ENCODE data around the gene NELFE.
"Not testable (repeated sequence)": the region's sequence is repeated elsewhere in the genome, so short reads cannot be mapped to it uniquely, and the experiment has no call there.

The NELFE gene

DNA sequence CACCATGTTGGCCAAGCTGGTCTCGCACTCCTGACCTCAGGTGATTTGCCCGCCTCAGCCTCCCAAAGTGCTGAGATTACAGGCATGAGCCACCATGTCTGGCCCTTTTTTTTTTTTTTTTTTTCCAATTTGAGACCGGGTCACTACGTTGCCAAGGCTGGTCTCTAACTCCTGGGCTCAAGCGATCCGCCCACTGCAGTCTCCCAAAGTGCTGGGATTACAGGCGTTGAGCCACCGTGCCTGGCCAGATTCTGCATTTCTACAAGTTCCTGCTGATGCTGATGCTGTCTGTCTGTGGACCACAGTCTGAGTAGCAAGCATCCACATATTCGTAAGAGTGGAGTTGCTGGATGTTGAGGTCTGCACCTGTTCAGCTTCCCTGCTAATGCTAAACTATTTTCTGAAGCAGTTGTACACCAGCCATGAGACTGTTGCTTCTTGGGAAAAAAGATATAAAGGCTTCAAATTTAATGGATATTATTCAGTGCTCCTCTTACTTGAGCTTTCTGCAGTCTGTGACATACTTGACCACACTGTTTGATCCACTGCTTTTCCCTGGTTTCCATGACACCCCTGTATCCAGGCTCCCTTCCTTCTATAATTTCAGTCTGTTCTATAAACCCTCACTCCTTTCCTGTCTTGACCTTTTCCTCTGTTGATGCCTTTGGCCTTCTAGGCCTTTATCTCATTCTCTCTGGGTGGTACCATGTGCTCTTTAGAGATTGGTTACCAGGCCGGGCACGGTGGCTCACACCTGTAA, 46.8 kb downstream of the NELFE start:
- no peak for DNase-seq

DNA sequence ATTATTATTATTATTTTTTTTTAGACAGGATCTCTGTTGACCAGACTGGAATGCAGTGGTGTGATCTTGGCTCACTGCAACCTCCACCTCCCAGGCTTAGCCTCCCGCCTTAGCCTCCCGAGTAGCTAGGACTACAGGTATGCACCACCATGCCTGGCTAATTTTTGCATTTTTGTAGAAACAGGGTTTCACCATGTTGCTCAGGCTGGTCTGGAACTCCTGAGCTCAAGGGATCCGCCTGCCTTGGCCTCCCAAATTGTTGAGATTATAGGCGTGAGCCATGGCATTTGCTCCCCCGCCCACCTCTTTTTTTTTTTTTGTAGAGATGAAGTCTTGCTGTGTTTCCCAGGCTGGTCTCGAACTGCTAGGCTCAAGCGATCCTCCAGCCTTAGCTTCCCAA, 49.5 kb downstream of the NELFE start:
- DNase-seq = not testable (repeated sequence)

DNA sequence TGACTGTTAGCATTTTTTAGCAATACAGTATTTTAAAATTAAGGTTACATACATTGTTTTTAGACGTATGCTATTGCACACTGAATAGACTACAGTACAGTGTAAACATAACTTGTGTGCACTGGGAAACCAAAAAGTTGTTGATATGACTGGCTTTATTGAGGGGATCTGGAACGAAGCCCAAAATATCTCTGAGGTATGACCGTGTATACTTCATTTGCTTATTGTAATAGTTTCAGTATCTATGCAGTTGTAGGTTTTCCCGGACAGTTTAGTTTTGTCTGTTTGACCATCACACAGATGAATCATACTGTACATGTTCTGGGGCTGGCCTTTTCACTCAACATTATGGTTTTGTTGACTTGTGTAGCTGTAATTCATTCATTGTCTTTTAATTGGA, 50.0 kb downstream of the NELFE start:
- DNase-seq = no peak

- DNase-seq = not testable (repeated sequence)
Measured at GRCh38 chr6:31908255-31908654, 50.5 kb downstream of the NELFE start.

GRCh38 chr6:31907158-31907813, 51.5 kb downstream of the NELFE start:
- no peak for DNase-seq

DNA sequence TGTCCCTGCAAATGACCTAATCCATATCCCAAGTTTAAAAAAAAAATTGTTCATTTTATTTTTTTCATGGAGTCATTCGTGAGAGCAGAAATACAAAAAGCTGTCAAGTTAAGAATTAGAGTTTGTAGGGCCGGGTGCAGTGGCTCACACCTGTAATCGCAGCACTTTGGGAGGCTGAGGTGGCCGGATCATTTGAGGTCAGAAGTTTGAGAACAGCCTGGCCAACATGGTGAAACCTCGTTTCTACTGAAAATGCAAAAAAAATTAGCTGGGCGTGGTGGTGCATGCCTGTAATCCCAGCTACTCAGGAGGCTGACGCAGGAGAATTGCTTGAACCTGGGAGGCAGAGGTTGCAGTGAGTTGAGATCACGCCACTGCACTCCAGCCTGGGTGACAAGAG, 52.0 kb downstream of the NELFE start:
- not testable (repeated sequence) for DNase-seq

DNA sequence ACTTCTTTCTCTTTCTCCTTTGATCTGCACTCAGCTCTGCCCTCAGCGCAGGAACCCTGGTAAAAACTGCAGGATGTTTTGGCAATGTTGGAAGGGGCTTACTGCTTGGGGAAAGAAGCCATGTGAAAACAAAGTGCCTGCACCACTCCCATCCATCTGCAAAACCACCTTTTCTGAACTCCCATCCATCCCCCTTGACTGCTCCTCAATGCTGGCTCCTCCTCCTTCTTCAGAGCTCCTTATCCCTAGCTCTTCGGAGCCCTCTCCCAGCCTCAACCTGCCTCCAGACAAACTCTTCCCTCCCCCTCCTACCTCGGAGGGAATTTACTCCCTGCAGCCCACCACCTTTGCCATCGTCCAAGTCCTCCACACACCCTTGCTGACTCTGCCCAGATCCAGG, 52.6 kb downstream of the NELFE start:
- no peak for DNase-seq

DNA sequence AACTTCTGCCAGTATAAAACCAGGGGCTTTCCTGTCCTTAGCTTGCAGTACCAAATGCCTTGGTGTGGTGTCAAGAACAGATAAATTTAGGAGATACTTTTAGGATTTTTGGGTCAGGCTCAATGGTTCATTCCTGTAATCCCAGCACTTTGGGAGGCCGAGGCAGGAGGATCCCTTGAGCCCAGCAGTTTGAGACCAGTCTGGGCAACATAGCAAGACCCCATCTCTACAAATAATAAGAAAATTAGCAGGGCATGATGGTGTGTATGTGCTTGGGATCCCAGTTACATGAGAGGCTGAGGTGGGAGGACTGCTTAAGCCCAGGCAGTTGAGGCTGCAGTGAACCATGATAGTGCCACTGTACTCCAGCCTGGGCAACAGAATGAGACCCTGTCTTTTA, 53.7 kb downstream of the NELFE start:
- DNase-seq = no peak

DNA sequence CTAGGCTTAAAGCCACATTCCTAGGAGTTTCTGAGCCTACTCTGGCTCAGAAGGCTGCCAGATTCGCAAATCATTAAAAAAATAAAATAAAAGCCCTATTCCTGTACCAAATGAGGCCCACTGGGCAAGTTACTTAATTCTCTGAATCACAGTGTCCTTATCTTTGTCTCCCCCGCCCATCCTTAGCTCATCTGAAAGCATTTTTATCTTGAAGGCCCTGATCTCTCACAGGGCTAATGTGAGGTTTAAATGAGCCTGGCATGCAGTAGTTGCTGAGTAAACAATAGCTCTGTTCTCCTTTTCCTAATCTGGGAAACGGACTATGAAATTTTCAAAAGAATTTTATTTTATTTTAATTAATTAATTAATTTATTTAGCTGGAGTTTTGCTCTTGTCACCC, 54.8 kb downstream of the NELFE start:
- no peak for DNase-seq

Measured in activated gamma-delta T cell (primary cell).